ENCODE data around the gene KCNMA1. TPM values are rescaled to one million over a fixed set of nuclear protein-coding genes. Genes with fewer than 3 reads are reported as not detected.

KCNMA1 gene
- polyA plus RNA-seq, 1 donor from 2014 or later: 60.8 TPM

DNA sequence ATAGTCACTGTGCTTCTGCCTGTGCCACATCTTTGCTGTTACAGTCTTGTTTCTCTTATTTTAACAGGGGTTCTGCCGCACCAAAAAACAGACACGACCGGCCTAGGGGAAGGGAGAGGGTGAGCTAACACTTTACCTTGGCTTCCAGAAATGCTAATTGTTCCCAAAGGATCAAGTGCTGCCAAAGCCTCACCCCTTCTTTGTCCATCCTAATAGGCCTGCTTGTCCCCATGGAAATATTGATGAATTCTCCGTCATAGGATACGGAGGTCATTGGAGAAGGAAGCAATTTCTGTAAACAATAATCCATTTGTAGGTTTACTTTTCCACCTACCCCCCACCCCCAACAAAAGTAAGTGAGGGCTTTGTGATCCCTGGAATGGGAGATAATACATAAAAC is 567.3 kb downstream of the KCNMA1 start:
- H3K27ac ChIP-seq (ENCODE audit: low read length): no peak overlapping the region
- H3K27me3 ChIP-seq (ENCODE audit: insufficient read depth, low read depth, low read length): no peaks in the 10 kb centered on the region
- H4K20me1 ChIP-seq (ENCODE audit: insufficient read depth): no peaks in the 10 kb centered on the region
- TF ChIP-seq EP300 (conservative IDR thresholded peaks at IDR 0.05; ENCODE audit: poor library complexity, severe bottlenecking): no peak
- no peak for TF ChIP-seq SMC3 (conservative IDR thresholded peaks at IDR 0.05; ENCODE audit: poor library complexity)
- TF ChIP-seq POLR2AphosphoS5 (IDR thresholded peaks at IDR 0.05): no peak
- TF ChIP-seq TAF1 (IDR thresholded peaks at IDR 0.05; ENCODE audit: low read depth): no peak
- no peak for TF ChIP-seq CTCF (IDR thresholded peaks at IDR 0.05; ENCODE audit: poor library complexity, severe bottlenecking)
- no peak for TF ChIP-seq MXI1 (conservative IDR thresholded peaks at IDR 0.05; ENCODE audit: poor library complexity, severe bottlenecking)
- no peak for TF ChIP-seq EZH2 (IDR thresholded peaks at IDR 0.05; ENCODE audit: borderline replicate concordance, insufficient read depth, low read length, poor library complexity, severe bottlenecking)
- no peak for TF ChIP-seq RAD21 (conservative IDR thresholded peaks at IDR 0.05)
- H3K9me2 ChIP-seq (ENCODE audit: insufficient read depth, low read length): no peaks in the 10 kb centered on the region
- no peak overlapping the region for H3K4me2 ChIP-seq (ENCODE audit: low read length)
- no peaks in the 10 kb centered on the region for H3K36me3 ChIP-seq (ENCODE audit: insufficient read depth, low read length)
- H2AFZ ChIP-seq (ENCODE audit: low read depth, low read length): no peak overlapping the region
- no peaks in the 10 kb centered on the region for H3F3A ChIP-seq (ENCODE audit: insufficient read depth, low read length, poor library complexity, severe bottlenecking)
- no peak overlapping the region for H3K4me3 ChIP-seq (ENCODE audit: low read length)
- H3K9ac ChIP-seq (ENCODE audit: low read length): no peak overlapping the region
- H3K9me3 ChIP-seq (ENCODE audit: low read length): no peaks in the 10 kb centered on the region
- no peaks in the 10 kb centered on the region for H3K79me2 ChIP-seq (replicated peaks; ENCODE audit: insufficient read depth, low read length)

DNA sequence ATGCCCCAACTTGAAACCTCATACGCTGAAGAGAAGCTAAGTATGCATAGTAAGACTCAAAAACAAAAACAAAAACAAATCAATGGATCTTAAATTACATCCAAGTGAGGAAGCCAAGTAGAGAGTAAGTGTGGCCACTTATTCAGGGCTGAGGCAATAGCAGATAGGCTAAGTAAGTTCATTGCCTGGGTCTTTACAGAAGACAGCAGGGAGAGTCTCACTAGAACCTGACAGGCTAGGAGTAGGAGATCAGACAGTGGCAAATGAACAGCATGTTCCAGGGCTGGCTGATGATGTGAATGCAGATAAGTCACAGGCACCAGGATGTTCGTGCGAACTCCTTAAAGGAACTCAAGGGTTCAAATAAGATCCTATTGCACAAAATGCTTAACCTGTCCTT is 568.6 kb downstream of the KCNMA1 start:
- Histone ChIP-seq H3K27ac (ENCODE audit: low read length) (no peak overlapping the region), H3K9me2 (ENCODE audit: insufficient read depth, low read length) (no peaks in the 10 kb centered on the region), H3K4me2 (ENCODE audit: low read length) (no peak overlapping the region), H3K4me3 (ENCODE audit: low read length) (no peak overlapping the region), H3K27me3 (ENCODE audit: insufficient read depth, low read depth, low read length) (no peaks in the 10 kb centered on the region), H3K36me3 (ENCODE audit: insufficient read depth, low read length) (no peaks in the 10 kb centered on the region), H3F3A (ENCODE audit: insufficient read depth, low read length, poor library complexity, severe bottlenecking) (no peaks in the 10 kb centered on the region), H3K9me3 (ENCODE audit: low read length) (no peaks in the 10 kb centered on the region), H4K20me1 (ENCODE audit: insufficient read depth) (no peaks in the 10 kb centered on the region), H2AFZ (ENCODE audit: low read depth, low read length) (no peak overlapping the region), H3K9ac (ENCODE audit: low read length) (no peak overlapping the region), H3K79me2 (replicated peaks; ENCODE audit: insufficient read depth, low read length) (no peaks in the 10 kb centered on the region)
- no peak for TF ChIP-seq REST (IDR thresholded peaks at IDR 0.05; ENCODE audit: borderline replicate concordance)
- TF ChIP-seq POLR2AphosphoS5 (IDR thresholded peaks at IDR 0.05): no peak
- TF ChIP-seq CTCF (IDR thresholded peaks at IDR 0.05; ENCODE audit: poor library complexity, severe bottlenecking): no peak
- no peak for TF ChIP-seq SMC3 (conservative IDR thresholded peaks at IDR 0.05; ENCODE audit: poor library complexity)
- TF ChIP-seq MXI1 (conservative IDR thresholded peaks at IDR 0.05; ENCODE audit: poor library complexity, severe bottlenecking): no peak
- no peak for TF ChIP-seq EZH2 (IDR thresholded peaks at IDR 0.05; ENCODE audit: borderline replicate concordance, insufficient read depth, low read length, poor library complexity, severe bottlenecking)
- TF ChIP-seq TAF1 (IDR thresholded peaks at IDR 0.05; ENCODE audit: low read depth): no peak
- no peak for TF ChIP-seq RAD21 (conservative IDR thresholded peaks at IDR 0.05)
- no peak for TF ChIP-seq EP300 (conservative IDR thresholded peaks at IDR 0.05; ENCODE audit: poor library complexity, severe bottlenecking)

Data from neural cell (in vitro differentiated cells).